Natural killer cell (primary cell): Measurements from ENCODE around the gene MKS1. TPM values are rescaled to one million over a fixed set of nuclear protein-coding genes. Genes with fewer than 3 reads are reported as not detected.

Experiments
- ATAC-seq, 3 donors: fragments of 150-1000 bp in 2 of 3; fragments of 200-7000 bp in 1 of 3; cut with Tn5 transposase; 1 replicate in 1 of 3; 2 replicates in 2 of 3; pipeline ENCODE4 v1.10.0; 2021; ENCODE audit warnings: mild to moderate bottlenecking in 2 of 3, moderate library complexity in 2 of 3
- DNase-seq, 2 donors: peaks; one replicate each; pipeline versions ENCODE4 v3.0.0 to v3.0.0-alpha.2; 2013 to 2021; ENCODE audit warnings: mixed read lengths in 1 of 2
- H3K27ac ChIP-seq: one replicate; pipeline ENCODE4 v1.5.1; 2013; ENCODE audit warnings: mild to moderate bottlenecking, low read length
- H3K27me3 ChIP-seq: one replicate; pipeline ENCODE4 v1.6.1; 2013; ENCODE audit warnings: low read length; ENCODE audit not compliant: control insufficient read depth, insufficient read depth
- H3K36me3 ChIP-seq: one replicate; pipeline ENCODE4 v1.6.1; 2013; ENCODE audit warnings: low read length; ENCODE audit not compliant: control insufficient read depth, insufficient read depth
- H3K4me1 ChIP-seq: one replicate; pipeline ENCODE4 v1.6.1; 2013; ENCODE audit warnings: low read length; ENCODE audit not compliant: control insufficient read depth, insufficient read depth
- H3K4me3 ChIP-seq: one replicate; pipeline ENCODE4 v1.5.1; 2013; ENCODE audit warnings: low read length
- H3K9me3 ChIP-seq: one replicate; pipeline ENCODE4 v1.6.1; 2013; ENCODE audit warnings: low read length; ENCODE audit not compliant: control insufficient read depth, insufficient read depth
- H3K27ac Mint-ChIP-seq, 2 donors: one replicate each; pipeline ENCODE4 v1.8.0; 2022; ENCODE audit warnings: mild to moderate bottlenecking in 2 of 2, mixed read lengths in 2 of 2, moderate library complexity in 1 of 2
- H3K27me3 Mint-ChIP-seq, 2 donors: one replicate each; pipeline ENCODE4 v1.8.0; 2022; ENCODE audit warnings: low read depth in 2 of 2, mixed read lengths in 2 of 2
- H3K36me3 Mint-ChIP-seq: one replicate; pipeline ENCODE4 v1.8.0; 2022; ENCODE audit warnings: mixed read lengths
- H3K4me1 Mint-ChIP-seq, 2 donors: one replicate each; pipeline ENCODE4 v1.8.0; 2022; ENCODE audit warnings: mixed read lengths in 2 of 2
- H3K4me3 Mint-ChIP-seq: one replicate; pipeline ENCODE4 v1.8.0; 2022; ENCODE audit warnings: mild to moderate bottlenecking, moderate library complexity, mixed read lengths
- H3K9me3 Mint-ChIP-seq, 2 donors: one replicate each; pipeline ENCODE4 v1.8.0; 2022; ENCODE audit warnings: mixed read lengths in 2 of 2
- CTCF ChIP-seq: fragments of 200-600 bp; IDR thresholded peaks from one replicate; pipeline ENCODE4 v1.8.0; 2022; ENCODE audit warnings: antibody characterized with exemption
- WGBS: methylation state at CpG from one replicate; pipeline ENCODE4 v1.1.7; 2013; ENCODE audit warnings: missing lambda C conversion rate; ENCODE audit not compliant: insufficient coverage; 5-methylcytosine and 5-hydroxymethylcytosine counted together
- intact Hi-C: fragments of 100-400 bp; cut with micrococcal nuclease; formaldehyde crosslinking; loops from one replicate; pipeline ENCODE4 v1.14.2; 2022
- total RNA-seq, 4 donors: library from RNA; stranded (reverse); fragments of 120-200 nt in 1 of 4; gene quantifications; one replicate each; pipeline versions ENCODE4 v1.2.3 to v1.2.4, GENCODE V29; 2013 to 2022

The MKS1 gene
- total RNA-seq, 3 donors from 2014 or later (not counting 1 experiment from before 2014, with no cell fraction given) = 4.5 to 10.7 (median 8.5) TPM

GRCh38 chr17:58196610-58197009 is 22.4 kb downstream of the MKS1 start:
- DNase-seq (no peak), ATAC-seq (no peak)
- H3K9me3 ChIP-seq = no peaks in the 10 kb centered on the region
- intact Hi-C loops = no loop called here
- H3K36me3 ChIP-seq = no peaks in the 10 kb centered on the region
- TF ChIP-seq CTCF = no peak
- Mint-ChIP-seq H3K4me3 (no peak overlapping the region), H3K27ac (no peak overlapping the region), H3K4me1 (peaks cover 0 to 4% of the 10 kb centered on the region in 2 donors), H3K27me3 (peaks cover 0 to 15% of the 10 kb centered on the region in 2 donors), H3K9me3 (no peaks in the 10 kb centered on the region), H3K36me3 (no peaks in the 10 kb centered on the region)
- no peaks in the 10 kb centered on the region for H3K4me1 ChIP-seq
- 76% methylated on average over 6 of the region's 7 CpGs for WGBS
- no peak overlapping the region for H3K27ac ChIP-seq
- no peak overlapping the region for H3K4me3 ChIP-seq
- H3K27me3 ChIP-seq = peaks cover 3% of the 10 kb centered on the region

- Histone ChIP-seq H3K9me3 (no peaks in the 10 kb centered on the region), H3K27me3 (peaks cover 3% of the 10 kb centered on the region), H3K27ac (no peak overlapping the region), H3K4me1 (no peaks in the 10 kb centered on the region), H3K36me3 (no peaks in the 10 kb centered on the region), H3K4me3 (no peak overlapping the region)
- no peak for TF ChIP-seq CTCF
- H3K36me3 Mint-ChIP-seq = no peaks in the 10 kb centered on the region
- intact Hi-C loops = no loop called here
- peaks cover 0 to 15% of the 10 kb centered on the region in 2 donors for H3K27me3 Mint-ChIP-seq
- ATAC-seq (no peak), DNase-seq (no peak)
- 86% methylated on average over 4 of the region's 5 CpGs for WGBS
- H3K27ac Mint-ChIP-seq = no peak overlapping the region
- peaks cover 0 to 4% of the 10 kb centered on the region in 2 donors for H3K4me1 Mint-ChIP-seq
- no peak overlapping the region for H3K4me3 Mint-ChIP-seq
- H3K9me3 Mint-ChIP-seq = no peaks in the 10 kb centered on the region
Observed at GRCh38 chr17:58195518-58196123, 23.4 kb downstream of the MKS1 start.

GRCh38 chr17:58193641-58194255 is 25.3 kb downstream of the MKS1 start:
- Mint-ChIP-seq H3K4me3 (no peak overlapping the region), H3K9me3 (no peaks in the 10 kb centered on the region), H3K27me3 (peaks cover 7 to 14% of the 10 kb centered on the region in 2 donors), H3K4me1 (no peaks in the 10 kb centered on the region), H3K36me3 (no peaks in the 10 kb centered on the region), H3K27ac (no peak overlapping the region)
- Histone ChIP-seq H3K9me3 (no peaks in the 10 kb centered on the region), H3K36me3 (no peaks in the 10 kb centered on the region), H3K27me3 (peaks cover 3% of the 10 kb centered on the region), H3K4me1 (no peaks in the 10 kb centered on the region), H3K4me3 (no peak overlapping the region), H3K27ac (no peak overlapping the region)
- DNase-seq = no peak
- 88% methylated on average over 18 of the region's 18 CpGs for WGBS
- no peak for TF ChIP-seq CTCF
- intact Hi-C loops = no loop called here
- ATAC-seq = no peak
